Uterus (tissue), 2 donors: ENCODE data around the gene NTF4.

Experiments
- CTCF ChIP-seq, 4 experiments: fragments of 200-600 bp in 2 of 4; fragments of 450-650 bp in 2 of 4; sonication (generic) in 2 of 4; IDR thresholded peaks; one replicate each; pipeline ENCODE4 v1.5.1; 2016 to 2019; ENCODE audit warnings: antibody characterized with exemption in 4 of 4, mild to moderate bottlenecking in 2 of 4, moderate library complexity in 1 of 4
- POLR2A ChIP-seq, 2 donors: fragments of 450-650 bp; IDR thresholded peaks; one replicate each; pipeline ENCODE4 v1.6.1; 2016; ENCODE audit warnings: antibody characterized with exemption in 2 of 2, mild to moderate bottlenecking in 1 of 2, moderate library complexity in 1 of 2

GRCh38 chr19:49080392-49080791 is 15.8 kb upstream of the NTF4 start:
- TF ChIP-seq POLR2A (IDR thresholded peaks at IDR 0.05): no peak
- no peak for TF ChIP-seq CTCF (IDR thresholded peaks at IDR 0.05)
